ENCODE data around the gene TSPAN13.
A peak's percentile ranks its signal among the peaks of the same experiment; 100 is the strongest.

The TSPAN13 gene

GRCh38 chr7:16770657-16771329, 17.2 kb downstream of the TSPAN13 start:
- H3K27ac ChIP-seq: peak overlapping the region; percentile 32
- peak; percentile 12 for DNase-seq (ENCODE audit: low read depth, low spot score)

DNA sequence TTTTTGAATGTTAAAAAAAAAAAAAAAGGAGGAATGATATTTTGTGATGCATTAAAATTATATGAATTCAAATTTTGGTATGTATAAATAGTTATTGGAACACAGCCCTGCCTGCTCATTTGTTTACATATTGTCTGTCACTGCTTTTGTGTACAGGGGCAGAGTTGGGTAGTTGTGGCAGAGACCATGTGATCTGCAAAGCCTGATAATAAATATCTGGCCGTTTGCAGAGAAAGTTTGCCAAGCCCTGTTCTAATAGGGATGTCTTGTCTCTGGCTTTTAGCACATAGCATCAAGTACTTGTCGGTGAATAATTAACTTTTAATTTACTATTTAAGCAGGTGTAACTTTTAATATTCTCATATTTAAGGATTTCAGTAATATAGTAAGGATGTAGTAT, 19.8 kb downstream of the TSPAN13 start:
- no peak overlapping the region for H3K27ac ChIP-seq
- DNase-seq (ENCODE audit: low read depth, low spot score): no peak

- no peak for DNase-seq (ENCODE audit: low read depth, low spot score)
- H3K27ac ChIP-seq: no peak overlapping the region
Measured at GRCh38 chr7:16773884-16774283, 20.3 kb downstream of the TSPAN13 start.

GRCh38 chr7:16774294-16774693, 20.7 kb downstream of the TSPAN13 start:
- no peak overlapping the region for H3K27ac ChIP-seq
- no peak for DNase-seq (ENCODE audit: low read depth, low spot score)

GRCh38 chr7:16774986-16775385, 21.4 kb downstream of the TSPAN13 start:
- no peak overlapping the region for H3K27ac ChIP-seq
- DNase-seq (ENCODE audit: low read depth, low spot score): no peak

DNA sequence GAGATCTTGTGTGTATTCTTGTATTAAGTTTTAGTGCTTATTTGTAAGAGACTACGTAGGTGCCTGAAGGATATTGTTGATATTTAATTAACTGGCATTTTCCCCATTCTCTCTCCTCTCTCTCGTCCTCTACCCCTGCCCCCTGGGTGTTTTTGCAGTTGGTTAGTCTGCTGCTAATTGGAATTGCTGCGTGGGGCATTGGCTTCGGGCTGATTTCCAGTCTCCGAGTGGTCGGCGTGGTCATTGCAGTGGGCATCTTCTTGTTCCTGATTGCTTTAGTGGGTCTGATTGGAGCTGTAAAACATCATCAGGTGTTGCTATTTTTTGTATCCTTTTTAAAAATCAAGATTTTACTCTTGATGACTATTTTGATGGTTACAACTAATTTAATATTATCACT, 22.5 kb downstream of the TSPAN13 start:
- DNase-seq (ENCODE audit: low read depth, low spot score): no peak
- H3K27ac ChIP-seq: no peak overlapping the region

DNA sequence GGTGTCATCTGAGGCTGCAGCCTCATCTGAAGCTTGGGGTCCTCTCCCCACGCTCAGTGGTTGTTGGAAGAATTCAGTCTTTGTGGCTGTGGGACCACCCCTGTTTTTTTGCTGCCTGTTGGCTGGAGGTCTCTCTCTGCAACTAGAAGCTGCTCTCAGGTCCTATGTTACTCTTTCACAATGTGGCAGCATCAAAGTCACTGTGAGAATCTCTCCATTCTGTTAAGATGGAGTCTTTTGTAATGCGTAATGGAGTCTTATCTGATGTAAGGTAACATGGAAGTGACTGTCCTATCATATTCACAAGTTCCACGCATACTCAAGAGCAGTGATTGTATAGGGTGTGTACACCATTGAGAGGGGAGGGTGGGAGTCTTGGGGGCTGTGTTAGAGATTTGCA, 24.9 kb downstream of the TSPAN13 start:
- H3K27ac ChIP-seq: no peak overlapping the region
- no peak for DNase-seq (ENCODE audit: low read depth, low spot score)

DNA sequence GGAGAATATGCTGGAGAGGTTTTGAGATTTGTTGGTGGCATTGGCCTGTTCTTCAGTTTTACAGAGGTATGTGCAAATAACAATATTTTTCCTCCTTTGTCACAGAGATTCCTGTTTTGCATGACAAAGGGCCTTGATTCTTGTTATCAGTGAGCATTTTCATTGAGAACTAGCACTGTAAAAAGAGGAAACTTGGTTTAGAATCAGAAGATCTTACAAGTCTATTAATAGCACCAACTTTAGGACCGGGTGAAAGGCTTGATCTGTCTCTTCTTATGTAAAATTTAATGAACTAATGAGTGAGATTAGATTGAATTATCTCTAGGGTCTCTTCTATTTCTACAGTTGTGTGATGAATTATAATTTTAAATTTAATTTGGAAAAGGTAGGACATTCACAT, 25.5 kb downstream of the TSPAN13 start:
- H3K27ac ChIP-seq: no peak overlapping the region
- DNase-seq (ENCODE audit: low read depth, low spot score): no peak

DNA sequence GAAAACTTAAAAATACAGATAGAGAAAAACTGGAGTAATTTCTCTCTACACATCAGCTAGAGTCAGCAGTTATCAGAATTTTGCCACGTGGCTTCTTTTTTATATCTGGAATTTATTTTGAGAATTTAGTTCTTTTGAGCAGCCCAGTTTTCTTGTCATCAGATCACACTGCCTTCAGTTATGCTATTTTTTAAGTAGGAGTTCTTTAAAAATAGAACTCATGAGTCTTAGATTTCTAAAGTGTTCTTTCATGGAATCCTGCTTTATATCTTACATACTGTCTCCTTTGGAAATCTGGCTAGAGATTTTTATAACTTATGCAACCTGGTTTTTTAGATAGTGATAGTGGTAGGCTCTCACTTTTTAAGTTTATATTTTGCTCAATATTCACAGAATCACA, 27.0 kb downstream of the TSPAN13 start:
- no peak overlapping the region for H3K27ac ChIP-seq
- DNase-seq (ENCODE audit: low read depth, low spot score): no peak

- no peak overlapping the region for H3K27ac ChIP-seq
Measured at GRCh38 chr7:16785321-16785720, 31.8 kb downstream of the TSPAN13 start.

DNA sequence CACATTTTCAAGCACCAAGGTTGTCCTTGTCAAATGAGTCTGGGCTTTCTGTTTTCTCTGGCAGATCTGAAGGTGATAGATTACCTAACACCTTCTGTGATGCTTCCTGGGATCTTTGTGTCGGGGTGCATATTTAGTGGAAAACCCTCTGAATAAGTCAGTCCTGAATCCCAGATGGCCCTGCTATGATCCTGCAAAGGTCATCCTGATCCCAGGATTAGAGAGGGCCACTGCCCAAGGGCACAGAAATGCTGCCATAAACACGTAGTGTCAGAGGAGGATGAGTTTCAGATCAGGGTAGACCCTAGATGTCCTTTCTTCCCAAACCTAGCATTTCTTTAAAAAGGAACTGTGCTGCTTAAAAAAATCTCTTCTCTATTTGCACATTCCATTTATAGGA, 32.3 kb downstream of the TSPAN13 start:
- H3K27ac ChIP-seq: no peak overlapping the region
- DNase-seq (ENCODE audit: low read depth, low spot score): no peak

More at GRCh38 chr7:16785321-16785720, 31.8 kb downstream of the TSPAN13 start:
- DNase-seq (ENCODE audit: low read depth, low spot score): no peak

GRCh38 chr7:16786257-16786656, 32.7 kb downstream of the TSPAN13 start:
- no peak for DNase-seq (ENCODE audit: low read depth, low spot score)
- no peak overlapping the region for H3K27ac ChIP-seq

DNA sequence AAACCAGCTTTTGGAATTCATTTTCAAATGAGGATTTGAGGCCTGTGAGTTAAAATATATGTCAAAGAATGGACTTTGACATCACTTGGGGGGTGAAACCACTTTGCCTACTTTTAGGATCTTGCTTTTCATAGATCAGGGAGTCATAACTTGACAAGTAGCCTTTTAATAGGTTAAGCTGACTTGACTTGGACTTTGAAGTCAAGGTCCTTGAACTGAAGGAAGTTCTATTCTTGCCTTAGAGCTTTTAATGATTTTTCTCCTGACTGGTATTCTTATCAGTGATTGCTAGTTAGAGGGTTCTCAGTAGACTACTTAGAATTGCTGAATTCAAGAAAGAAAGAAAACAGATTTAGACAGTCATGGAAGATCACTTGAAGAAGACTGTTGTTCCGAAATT, 33.6 kb downstream of the TSPAN13 start:
- DNase-seq (ENCODE audit: low read depth, low spot score): no peak
- no peak overlapping the region for H3K27ac ChIP-seq

- DNase-seq (ENCODE audit: low read depth, low spot score): no peak
- no peak overlapping the region for H3K27ac ChIP-seq
Measured at GRCh38 chr7:16791071-16791470, 37.5 kb downstream of the TSPAN13 start.

GRCh38 chr7:16791905-16792698, 38.5 kb downstream of the TSPAN13 start:
- no peak for DNase-seq (ENCODE audit: low read depth, low spot score)
- no peak overlapping the region for H3K27ac ChIP-seq

- H3K27ac ChIP-seq: no peak overlapping the region
- no peak for DNase-seq (ENCODE audit: low read depth, low spot score)
Measured at GRCh38 chr7:16794986-16795385, 41.4 kb downstream of the TSPAN13 start.

- no peak overlapping the region for H3K27ac ChIP-seq
- DNase-seq (ENCODE audit: low read depth, low spot score): no peak
Measured at GRCh38 chr7:16795624-16796023, 42.1 kb downstream of the TSPAN13 start.

GRCh38 chr7:16801111-16801542, 47.6 kb downstream of the TSPAN13 start:
- peak; percentile 69 for DNase-seq (ENCODE audit: low read depth, low spot score)

DNA sequence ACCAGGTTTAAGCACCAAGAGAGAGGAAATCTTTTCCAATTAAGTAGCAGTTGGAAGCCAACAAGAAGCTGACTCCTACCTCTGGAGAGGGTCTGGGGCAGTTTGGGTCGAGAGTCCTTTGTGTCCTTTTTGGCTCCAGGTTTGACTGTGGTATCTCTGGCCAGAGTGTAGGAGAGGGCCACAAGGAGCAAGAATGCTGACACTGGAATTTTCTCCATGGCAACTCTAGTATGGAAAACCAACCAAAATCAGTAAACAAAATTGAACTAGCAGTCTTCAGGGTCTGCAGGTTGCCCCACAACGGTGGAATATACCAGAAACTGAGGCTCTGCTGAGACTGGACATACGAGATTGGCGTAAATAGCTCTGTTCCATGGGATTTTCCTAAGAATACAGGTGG, 48.0 kb downstream of the TSPAN13 start:
- no peak for DNase-seq (ENCODE audit: low read depth, low spot score)
- H3K27ac ChIP-seq: no peak overlapping the region

More at GRCh38 chr7:16801111-16801542, 47.6 kb downstream of the TSPAN13 start:
- no peak overlapping the region for H3K27ac ChIP-seq

- DNase-seq (ENCODE audit: low read depth, low spot score): no peak
- no peak overlapping the region for H3K27ac ChIP-seq
Measured at GRCh38 chr7:16803125-16803524, 49.6 kb downstream of the TSPAN13 start.

DNA sequence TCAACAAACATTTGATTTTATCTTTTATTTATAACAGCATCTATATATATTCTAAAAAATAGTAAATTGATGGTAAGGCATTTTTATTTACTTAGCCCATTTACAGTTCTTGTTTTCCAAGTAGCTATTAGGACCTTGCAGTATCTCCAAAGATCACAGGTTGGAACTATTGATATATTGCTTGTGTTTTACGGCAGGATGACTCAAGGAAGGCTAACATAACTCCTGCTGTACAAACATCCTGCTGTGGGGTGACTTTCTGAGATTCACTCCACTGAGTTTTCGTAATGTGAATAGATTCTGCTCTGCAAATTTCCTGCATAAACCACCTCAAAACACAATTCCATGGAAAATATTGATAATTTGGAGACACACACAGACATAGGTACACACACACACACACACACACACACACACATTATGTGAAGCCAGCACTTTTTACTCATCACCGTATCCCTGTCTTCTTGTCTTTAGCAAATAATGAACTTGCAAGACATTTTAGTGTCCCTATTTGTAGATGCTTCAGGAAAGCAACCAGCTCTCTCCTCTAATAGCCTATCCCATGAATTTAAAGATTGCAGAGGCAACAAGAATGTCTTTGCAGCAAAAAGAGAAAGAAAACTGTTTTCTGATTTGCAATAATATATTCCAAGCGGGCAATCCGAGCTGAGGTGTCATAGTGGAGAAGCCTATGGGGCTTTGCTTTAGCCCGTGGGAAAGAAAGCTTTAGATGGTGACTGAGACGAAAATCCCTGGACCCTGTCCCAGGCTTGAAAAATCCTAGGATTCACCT, 50.5 kb downstream of the TSPAN13 start:
- peak overlapping the region; percentile 71 for H3K27ac ChIP-seq
- DNase-seq (ENCODE audit: low read depth, low spot score): no peak
